GM12865 (cell line): ENCODE measurements around the gene TKFC.

Experiments
- DNase-seq: peaks from one replicate; pipeline ENCODE4 v3.0.0; 2010; ENCODE audit warnings: low read depth
- H3K4me3 ChIP-seq: 2 replicates; pipeline ENCODE4 v1.5.1; 2011; ENCODE audit warnings: mild to moderate bottlenecking, low read depth, low read length, control low read depth
- TF ChIP-seq, protein P1 (sequence below): IDR thresholded peaks from 2 replicates; pipeline ENCODE4 v1.5.1; 2011; ENCODE audit warnings: low read length, control low read depth, low read depth, inconsistent platforms; ENCODE audit not compliant: insufficient read depth; ENCODE audit errors: missing control alignments

The TKFC gene

DNA sequence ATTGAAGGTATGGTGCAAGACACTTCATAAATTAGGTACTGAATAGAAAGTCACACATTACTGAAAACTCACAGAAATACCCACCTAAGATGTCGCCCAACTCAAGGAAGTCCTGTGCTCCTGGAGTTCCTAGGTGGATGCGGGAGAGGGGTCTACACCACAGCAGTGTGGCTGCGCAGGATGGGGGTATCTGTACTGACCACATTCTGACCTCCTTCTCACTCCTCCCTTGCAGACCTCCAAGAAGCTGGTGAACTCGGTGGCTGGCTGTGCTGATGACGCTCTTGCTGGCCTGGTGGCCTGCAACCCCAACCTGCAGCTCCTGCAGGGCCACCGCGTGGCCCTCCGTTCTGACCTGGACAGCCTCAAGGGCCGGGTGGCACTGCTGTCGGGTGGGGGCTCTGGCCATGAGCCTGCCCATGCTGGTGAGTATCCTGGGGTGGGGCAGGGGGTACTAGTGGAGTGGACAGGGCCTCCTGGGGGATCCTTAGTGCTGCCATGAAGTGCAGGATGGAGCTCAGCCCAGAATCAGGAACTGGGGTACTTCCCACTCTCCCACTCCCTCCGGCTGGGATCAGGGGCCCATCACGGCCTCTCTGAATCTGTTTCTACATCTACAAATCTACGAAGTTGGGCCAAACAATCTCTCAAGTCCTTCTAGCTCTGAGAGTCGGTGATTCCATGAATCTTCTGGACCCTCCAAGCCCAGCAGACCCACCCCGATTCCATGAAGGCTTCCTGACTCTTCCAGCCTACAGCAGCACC, 4.9 kb downstream of the TKFC start:
- DNase-seq: no peak
- no peak overlapping the region for H3K4me3 ChIP-seq
- TF ChIP-seq, protein P1, sequence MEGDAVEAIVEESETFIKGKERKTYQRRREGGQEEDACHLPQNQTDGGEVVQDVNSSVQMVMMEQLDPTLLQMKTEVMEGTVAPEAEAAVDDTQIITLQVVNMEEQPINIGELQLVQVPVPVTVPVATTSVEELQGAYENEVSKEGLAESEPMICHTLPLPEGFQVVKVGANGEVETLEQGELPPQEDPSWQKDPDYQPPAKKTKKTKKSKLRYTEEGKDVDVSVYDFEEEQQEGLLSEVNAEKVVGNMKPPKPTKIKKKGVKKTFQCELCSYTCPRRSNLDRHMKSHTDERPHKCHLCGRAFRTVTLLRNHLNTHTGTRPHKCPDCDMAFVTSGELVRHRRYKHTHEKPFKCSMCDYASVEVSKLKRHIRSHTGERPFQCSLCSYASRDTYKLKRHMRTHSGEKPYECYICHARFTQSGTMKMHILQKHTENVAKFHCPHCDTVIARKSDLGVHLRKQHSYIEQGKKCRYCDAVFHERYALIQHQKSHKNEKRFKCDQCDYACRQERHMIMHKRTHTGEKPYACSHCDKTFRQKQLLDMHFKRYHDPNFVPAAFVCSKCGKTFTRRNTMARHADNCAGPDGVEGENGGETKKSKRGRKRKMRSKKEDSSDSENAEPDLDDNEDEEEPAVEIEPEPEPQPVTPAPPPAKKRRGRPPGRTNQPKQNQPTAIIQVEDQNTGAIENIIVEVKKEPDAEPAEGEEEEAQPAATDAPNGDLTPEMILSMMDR: no peak

GRCh38 chr11:61338783-61339489, 5.9 kb downstream of the TKFC start:
- TF ChIP-seq, protein P1: no peak
- H3K4me3 ChIP-seq: no peak overlapping the region
- DNase-seq: no peak

GRCh38 chr11:61339490-61339878, 6.5 kb downstream of the TKFC start:
- DNase-seq: no peak
- TF ChIP-seq, protein P1: no peak
- H3K4me3 ChIP-seq: no peak overlapping the region

DNA sequence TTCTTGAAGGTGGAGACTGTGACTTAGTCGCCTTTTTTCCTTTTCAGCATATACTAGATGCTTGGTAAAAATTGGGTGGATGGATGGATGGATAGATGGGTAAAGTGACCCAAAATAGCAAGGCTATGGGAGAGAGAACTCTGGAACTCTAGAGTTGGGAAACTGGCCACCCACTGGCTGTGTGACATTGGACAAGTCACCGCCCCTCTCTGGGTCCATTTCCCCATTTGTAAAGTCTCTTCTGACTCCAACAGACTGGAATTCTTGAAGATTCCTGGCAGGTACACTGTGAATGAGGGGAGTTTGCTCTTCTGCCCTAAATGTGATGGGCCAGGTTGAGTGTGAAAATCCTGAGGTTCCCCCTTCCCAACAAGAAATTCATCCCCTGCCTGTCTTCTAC, 8.0 kb downstream of the TKFC start:
- TF ChIP-seq, protein P1: no peak
- H3K4me3 ChIP-seq: no peak overlapping the region
- no peak for DNase-seq

- TF ChIP-seq, protein P1: no peak
- H3K4me3 ChIP-seq: no peak overlapping the region
- no peak for DNase-seq
Measured at GRCh38 chr11:61341706-61342105, 8.7 kb downstream of the TKFC start.

- no peak for DNase-seq
- TF ChIP-seq, protein P1: no peak
- H3K4me3 ChIP-seq: no peak overlapping the region
Measured at GRCh38 chr11:61342207-61342803, 9.3 kb downstream of the TKFC start.
